Measurements from ENCODE around the gene EIF4EBP2. TPM values are rescaled to one million over a fixed set of nuclear protein-coding genes. Genes with fewer than 3 reads are reported as not detected.

EIF4EBP2 gene
- total and polyA plus RNA-seq, 9 donors, result 32.9 to 69.8 (median 61.6) TPM

DNA sequence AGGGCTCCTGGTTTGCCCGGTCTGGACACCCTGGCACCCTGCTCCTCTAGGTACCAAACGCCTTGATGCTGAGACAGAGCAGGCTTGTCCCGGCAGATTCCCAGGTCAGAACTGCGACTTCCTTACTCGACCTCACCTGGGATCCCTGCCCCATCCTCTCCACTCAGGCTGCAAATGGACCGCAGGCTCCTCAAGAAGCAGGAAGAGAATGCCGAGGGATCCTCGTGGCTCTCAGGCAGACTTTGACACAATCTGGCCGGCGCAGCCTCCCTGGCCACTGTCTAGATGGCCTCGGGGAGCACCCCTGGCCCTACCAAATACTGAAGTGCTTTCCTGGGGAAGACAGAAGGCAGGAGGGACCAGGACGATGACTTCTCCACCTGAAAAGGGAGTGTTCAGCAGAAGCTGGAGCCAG is 38.0 kb downstream of the EIF4EBP2 start:
- no peaks in the 10 kb centered on the region for H3K9me3 ChIP-seq (replicated peaks; ENCODE audit: control insufficient read depth, low read depth, low read length)
- peaks cover 48% of the 10 kb centered on the region for H3K27me3 ChIP-seq (ENCODE audit: control insufficient read depth, insufficient read depth, low read length)
- H3K4me1 ChIP-seq (ENCODE audit: control insufficient read depth, insufficient read depth, low read length), result peaks cover 32% of the 10 kb centered on the region
- no peak overlapping the region for H3K27ac ChIP-seq (ENCODE audit: low read length)
- no peak overlapping the region for H3K4me3 ChIP-seq (ENCODE audit: low read length)
- no peaks in the 10 kb centered on the region for H3K36me3 ChIP-seq (ENCODE audit: control insufficient read depth, insufficient read depth, low read length)
- 18% methylated on average over 9 of the region's 12 CpGs for WGBS (ENCODE audit: insufficient coverage)
- no peak for DNase-seq

DNA sequence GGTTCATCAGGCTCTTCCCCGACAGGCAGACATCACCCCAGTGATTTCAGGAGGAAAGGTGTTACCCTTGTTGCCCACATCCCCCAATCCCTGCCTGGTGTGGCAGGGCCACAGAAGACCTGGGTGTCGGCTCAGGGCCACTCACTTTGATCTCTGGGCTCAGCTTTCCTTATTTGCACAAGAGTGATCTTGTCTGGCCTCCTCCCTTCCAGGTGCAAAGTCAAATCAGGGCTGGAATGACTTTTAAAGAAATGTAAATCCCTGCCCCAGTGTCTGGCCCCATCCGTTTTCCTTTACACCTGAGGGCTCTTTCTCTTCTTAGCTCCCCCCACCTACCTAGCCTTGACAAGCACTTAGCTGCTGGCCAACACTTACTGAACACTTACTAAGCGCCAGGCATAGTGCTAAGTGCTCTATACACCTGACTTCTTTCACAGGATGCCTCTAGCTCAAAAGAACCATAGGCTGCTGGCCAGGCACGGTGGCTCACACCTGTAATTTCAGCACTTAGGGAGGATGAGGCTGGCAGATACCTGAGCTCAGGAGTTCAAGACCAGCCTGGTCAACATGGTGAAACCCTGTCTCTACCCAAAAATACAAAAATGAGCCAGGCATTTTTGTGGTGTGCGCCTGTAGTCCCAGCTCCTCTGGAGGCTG is 38.5 kb downstream of the EIF4EBP2 start:
- WGBS (ENCODE audit: insufficient coverage), result 34% methylated on average over 4 of the region's 6 CpGs
- peaks cover 38% of the 10 kb centered on the region for H3K4me1 ChIP-seq (ENCODE audit: control insufficient read depth, insufficient read depth, low read length)
- no peaks in the 10 kb centered on the region for H3K36me3 ChIP-seq (ENCODE audit: control insufficient read depth, insufficient read depth, low read length)
- H3K4me3 ChIP-seq (ENCODE audit: low read length), result no peak overlapping the region
- H3K27me3 ChIP-seq (ENCODE audit: control insufficient read depth, insufficient read depth, low read length), result peaks cover 48% of the 10 kb centered on the region
- H3K9me3 ChIP-seq (replicated peaks; ENCODE audit: control insufficient read depth, low read depth, low read length), result no peaks in the 10 kb centered on the region
- DNase-seq, result no peak
- H3K27ac ChIP-seq (ENCODE audit: low read length), result no peak overlapping the region

GRCh38 chr10:70444744-70445143 is 40.8 kb downstream of the EIF4EBP2 start:
- no CpG with 5 or more reads among the region's 4 CpGs for WGBS (ENCODE audit: insufficient coverage)
- H3K36me3 ChIP-seq (ENCODE audit: control insufficient read depth, insufficient read depth, low read length), result no peaks in the 10 kb centered on the region

GRCh38 chr10:70445718-70446657 is 42.0 kb downstream of the EIF4EBP2 start:
- Histone ChIP-seq H3K9me3 (replicated peaks; ENCODE audit: control insufficient read depth, low read depth, low read length) (no peaks in the 10 kb centered on the region), H3K4me3 (ENCODE audit: low read length) (no peak overlapping the region), H3K36me3 (ENCODE audit: control insufficient read depth, insufficient read depth, low read length) (no peaks in the 10 kb centered on the region), H3K27me3 (ENCODE audit: control insufficient read depth, insufficient read depth, low read length) (peaks cover 25% of the 10 kb centered on the region), H3K27ac (ENCODE audit: low read length) (peak overlapping the region; percentile 70), H3K4me1 (ENCODE audit: control insufficient read depth, insufficient read depth, low read length) (peaks cover 42% of the 10 kb centered on the region)
- WGBS (ENCODE audit: insufficient coverage), result 0% methylated on average over 1 of the region's 8 CpGs
- DNase-seq, result peak; percentile 89

More at GRCh38 chr10:70444744-70445143, 40.8 kb downstream of the EIF4EBP2 start:
- no peaks in the 10 kb centered on the region for H3K9me3 ChIP-seq (replicated peaks; ENCODE audit: control insufficient read depth, low read depth, low read length)
- H3K4me1 ChIP-seq (ENCODE audit: control insufficient read depth, insufficient read depth, low read length), result peaks cover 49% of the 10 kb centered on the region
- H3K4me3 ChIP-seq (ENCODE audit: low read length), result no peak overlapping the region
- H3K27me3 ChIP-seq (ENCODE audit: control insufficient read depth, insufficient read depth, low read length), result peaks cover 34% of the 10 kb centered on the region
- H3K27ac ChIP-seq (ENCODE audit: low read length), result no peak overlapping the region
- DNase-seq, result no peak

- peaks cover 41% of the 10 kb centered on the region for H3K4me1 ChIP-seq (ENCODE audit: control insufficient read depth, insufficient read depth, low read length)
- no peak overlapping the region for H3K27ac ChIP-seq (ENCODE audit: low read length)
- no peak for DNase-seq
- WGBS (ENCODE audit: insufficient coverage), result 51% methylated on average over 2 of the region's 2 CpGs
- peaks cover 4% of the 10 kb centered on the region for H3K27me3 ChIP-seq (ENCODE audit: control insufficient read depth, insufficient read depth, low read length)
- H3K36me3 ChIP-seq (ENCODE audit: control insufficient read depth, insufficient read depth, low read length), result no peaks in the 10 kb centered on the region
- no peak overlapping the region for H3K4me3 ChIP-seq (ENCODE audit: low read length)
- no peaks in the 10 kb centered on the region for H3K9me3 ChIP-seq (replicated peaks; ENCODE audit: control insufficient read depth, low read depth, low read length)
These were observed 44.3 kb downstream of the EIF4EBP2 start for GRCh38 chr10:70448236-70448635.

DNA sequence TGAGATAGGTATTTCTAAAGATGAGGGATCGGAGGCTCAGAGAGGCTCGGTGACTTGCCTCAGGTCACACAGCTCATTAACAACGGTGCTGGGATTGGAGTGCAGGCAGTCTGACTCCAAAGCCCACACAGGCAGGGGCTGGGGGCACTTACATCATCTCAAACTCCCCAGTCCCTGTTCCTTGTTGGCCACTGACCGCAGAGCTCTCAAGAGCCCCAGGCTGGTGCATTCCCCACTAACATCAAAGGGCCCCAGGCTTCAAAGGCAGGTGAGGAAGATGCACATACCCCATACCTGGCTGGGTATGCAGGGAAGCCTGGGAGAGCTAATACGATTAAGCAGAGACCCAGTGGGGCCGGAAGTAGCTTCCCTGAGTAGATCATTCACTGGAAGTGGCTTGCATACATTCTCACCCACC is 51.3 kb downstream of the EIF4EBP2 start:
- H3K36me3 ChIP-seq (ENCODE audit: control insufficient read depth, insufficient read depth, low read length), result no peaks in the 10 kb centered on the region
- no peaks in the 10 kb centered on the region for H3K9me3 ChIP-seq (replicated peaks; ENCODE audit: control insufficient read depth, low read depth, low read length)
- no peak overlapping the region for H3K4me3 ChIP-seq (ENCODE audit: low read length)
- peaks cover 29% of the 10 kb centered on the region for H3K4me1 ChIP-seq (ENCODE audit: control insufficient read depth, insufficient read depth, low read length)
- no peak for DNase-seq
- 20% methylated on average over 1 of the region's 6 CpGs for WGBS (ENCODE audit: insufficient coverage)
- no peak overlapping the region for H3K27ac ChIP-seq (ENCODE audit: low read length)
- H3K27me3 ChIP-seq (ENCODE audit: control insufficient read depth, insufficient read depth, low read length), result peaks cover 41% of the 10 kb centered on the region

DNA sequence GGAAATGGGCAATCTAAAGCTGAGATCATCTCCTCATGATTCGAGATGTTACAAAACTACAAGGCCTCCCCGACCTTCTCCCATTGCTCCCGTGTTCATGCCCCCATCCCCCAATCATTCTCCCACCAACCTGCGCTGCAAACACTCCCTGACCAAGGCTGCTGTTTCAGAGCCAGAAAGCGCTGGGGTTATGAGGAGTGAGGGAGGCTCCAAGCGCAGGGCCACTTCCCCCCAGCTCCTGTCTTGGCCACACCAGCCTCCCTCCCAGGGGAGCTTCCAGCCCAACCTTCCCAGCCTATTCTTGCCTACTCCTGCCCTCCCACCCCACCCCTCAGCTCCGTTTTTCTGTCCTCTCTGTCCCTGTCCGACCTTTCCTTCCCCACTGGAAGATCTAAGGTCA is 52.2 kb downstream of the EIF4EBP2 start:
- 26% methylated on average over 3 of the region's 8 CpGs for WGBS (ENCODE audit: insufficient coverage)

GRCh38 chr10:70457759-70458305 is 53.9 kb downstream of the EIF4EBP2 start:
- H3K4me1 ChIP-seq (ENCODE audit: control insufficient read depth, insufficient read depth, low read length), result peaks cover 42% of the 10 kb centered on the region
- DNase-seq, result no peak
- peaks cover 37% of the 10 kb centered on the region for H3K27me3 ChIP-seq (ENCODE audit: control insufficient read depth, insufficient read depth, low read length)
- H3K36me3 ChIP-seq (ENCODE audit: control insufficient read depth, insufficient read depth, low read length), result no peaks in the 10 kb centered on the region
- H3K27ac ChIP-seq (ENCODE audit: low read length), result no peak overlapping the region
- no peaks in the 10 kb centered on the region for H3K9me3 ChIP-seq (replicated peaks; ENCODE audit: control insufficient read depth, low read depth, low read length)
- H3K4me3 ChIP-seq (ENCODE audit: low read length), result no peak overlapping the region
- 45% methylated on average over 14 of the region's 17 CpGs for WGBS (ENCODE audit: insufficient coverage)

More for the DNA sequence above, 52.2 kb downstream of the EIF4EBP2 start:
- Histone ChIP-seq H3K4me1 (ENCODE audit: control insufficient read depth, insufficient read depth, low read length) (peaks cover 26% of the 10 kb centered on the region), H3K27me3 (ENCODE audit: control insufficient read depth, insufficient read depth, low read length) (peaks cover 37% of the 10 kb centered on the region), H3K27ac (ENCODE audit: low read length) (no peak overlapping the region), H3K36me3 (ENCODE audit: control insufficient read depth, insufficient read depth, low read length) (no peaks in the 10 kb centered on the region), H3K4me3 (ENCODE audit: low read length) (no peak overlapping the region), H3K9me3 (replicated peaks; ENCODE audit: control insufficient read depth, low read depth, low read length) (no peaks in the 10 kb centered on the region)
- no peak for DNase-seq

DNA sequence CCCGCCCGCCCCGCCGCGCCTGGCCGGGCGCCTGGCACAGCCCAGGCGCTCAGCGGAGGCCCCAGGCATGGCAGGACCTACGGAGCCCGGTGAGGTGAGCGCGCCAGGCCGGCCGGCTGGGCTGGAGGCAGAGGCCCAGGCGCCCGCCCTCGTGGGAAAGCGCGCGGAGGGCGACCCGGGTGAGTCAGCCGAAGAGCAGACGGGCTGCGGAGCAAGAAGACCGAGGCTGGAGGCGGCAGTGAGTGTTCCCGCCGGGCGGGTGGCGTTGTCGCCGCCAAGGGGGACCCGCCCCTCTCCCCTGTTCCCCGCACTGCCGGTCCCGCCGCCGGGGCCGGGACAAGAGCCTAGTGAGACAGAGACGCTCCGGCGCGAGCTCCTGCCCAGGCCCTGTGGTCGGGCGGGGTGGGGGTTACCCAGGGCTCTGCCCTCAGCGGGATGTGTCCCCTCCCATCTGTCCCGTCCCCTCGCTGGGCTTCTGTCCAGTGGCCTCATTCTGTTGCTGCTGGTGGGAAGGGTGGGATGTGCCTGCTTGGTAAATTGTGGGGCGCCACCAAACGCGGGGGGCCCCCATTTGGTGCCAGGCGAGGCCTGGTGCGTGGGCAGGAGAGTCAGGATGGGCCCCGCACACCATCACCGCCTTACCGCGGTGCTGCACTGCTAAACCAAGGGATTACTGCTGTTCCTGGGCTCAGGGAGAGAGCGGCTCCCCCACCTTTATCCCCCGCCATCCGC is 54.5 kb downstream of the EIF4EBP2 start:
- H3K4me1 ChIP-seq (ENCODE audit: control insufficient read depth, insufficient read depth, low read length), result peaks cover 44% of the 10 kb centered on the region
- DNase-seq, result peak; percentile 62
- peak overlapping the region; percentile 51 for H3K27ac ChIP-seq (ENCODE audit: low read length)
- H3K27me3 ChIP-seq (ENCODE audit: control insufficient read depth, insufficient read depth, low read length), result peaks cover 37% of the 10 kb centered on the region
- H3K36me3 ChIP-seq (ENCODE audit: control insufficient read depth, insufficient read depth, low read length), result no peaks in the 10 kb centered on the region
- no peaks in the 10 kb centered on the region for H3K9me3 ChIP-seq (replicated peaks; ENCODE audit: control insufficient read depth, low read depth, low read length)
- 3% methylated on average over 54 of the region's 62 CpGs for WGBS (ENCODE audit: insufficient coverage)
- peak overlapping the region; percentile 30 for H3K4me3 ChIP-seq (ENCODE audit: low read length)
